Measurements from ENCODE around the gene PRLR.

Gene PRLR

DNA sequence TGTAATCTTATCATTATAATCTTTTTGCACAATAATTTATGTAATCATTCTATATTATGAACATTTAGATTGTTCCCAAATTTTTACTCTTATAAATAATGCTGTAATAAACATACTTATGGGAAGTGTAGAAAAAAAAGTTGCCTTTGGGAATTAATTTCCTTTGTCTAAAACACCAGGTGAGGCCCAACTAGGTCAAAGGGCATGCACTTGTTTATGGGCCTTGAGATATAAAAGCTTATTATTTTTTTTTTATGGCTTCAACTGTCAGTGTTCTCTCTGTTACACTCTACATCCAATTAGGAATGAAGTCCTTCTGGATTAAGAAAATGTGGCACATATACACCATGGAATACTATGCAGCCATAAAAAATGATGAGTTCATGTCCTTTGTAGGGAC, 6.5 kb upstream of the PRLR start:
- no peaks in the 10 kb centered on the region for H3K9me3 ChIP-seq (ENCODE audit: control insufficient read depth in 2 of 2, low read length in 2 of 2)
- no peak overlapping the region for H3K9ac ChIP-seq (ENCODE audit: low read depth in 1 of 2, low read length in 2 of 2)
- no peak overlapping the region for H3K27ac ChIP-seq (ENCODE audit: low read depth in 2 of 2, low read length in 2 of 2)
- H3K27me3 ChIP-seq (ENCODE audit: control insufficient read depth in 2 of 2, insufficient read depth in 2 of 2, low read length in 2 of 2): no peaks in the 10 kb centered on the region
- H3K36me3 ChIP-seq (ENCODE audit: control insufficient read depth in 2 of 2, insufficient read depth in 2 of 2, low read length in 2 of 2): no peaks in the 10 kb centered on the region
- H3K4me3 ChIP-seq (ENCODE audit: low read length in 2 of 2): no peak overlapping the region
- peaks cover 0 to 9% of the 10 kb centered on the region in 2 donors for H3K4me1 ChIP-seq (ENCODE audit: control insufficient read depth in 2 of 2, insufficient read depth in 2 of 2, low read length in 2 of 2)

DNA sequence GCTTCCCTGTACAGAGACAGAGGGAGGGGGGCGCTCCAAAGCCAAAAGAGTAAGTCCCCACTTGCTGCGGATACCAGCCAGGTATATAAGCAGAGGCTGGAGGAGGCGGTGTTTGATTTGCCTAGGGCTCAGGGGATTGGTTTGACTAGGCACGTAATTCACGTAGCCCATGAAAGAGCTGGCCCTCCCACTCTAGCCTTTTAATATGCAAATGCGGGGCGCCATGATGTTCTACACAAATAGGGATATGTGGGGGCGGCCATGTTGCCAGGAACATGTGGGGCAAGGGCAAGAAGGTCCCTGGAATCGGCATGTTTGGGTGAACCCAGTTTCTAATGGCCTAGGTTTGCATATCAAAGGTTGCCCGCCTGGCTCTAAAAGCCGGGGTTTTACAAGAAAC, 3.3 kb upstream of the PRLR start:
- Histone ChIP-seq H3K9ac (ENCODE audit: low read depth in 1 of 2, low read length in 2 of 2) (no peak overlapping the region), H3K4me3 (ENCODE audit: low read length in 2 of 2) (no peak overlapping the region), H3K27me3 (ENCODE audit: control insufficient read depth in 2 of 2, insufficient read depth in 2 of 2, low read length in 2 of 2) (peaks cover 0 to 1% of the 10 kb centered on the region in 2 donors), H3K4me1 (ENCODE audit: control insufficient read depth in 2 of 2, insufficient read depth in 2 of 2, low read length in 2 of 2) (peaks cover 7 to 14% of the 10 kb centered on the region in 2 donors), H3K27ac (ENCODE audit: low read depth in 2 of 2, low read length in 2 of 2) (no peak overlapping the region), H3K9me3 (ENCODE audit: control insufficient read depth in 2 of 2, low read length in 2 of 2) (no peaks in the 10 kb centered on the region), H3K36me3 (ENCODE audit: control insufficient read depth in 2 of 2, insufficient read depth in 2 of 2, low read length in 2 of 2) (no peaks in the 10 kb centered on the region)

DNA sequence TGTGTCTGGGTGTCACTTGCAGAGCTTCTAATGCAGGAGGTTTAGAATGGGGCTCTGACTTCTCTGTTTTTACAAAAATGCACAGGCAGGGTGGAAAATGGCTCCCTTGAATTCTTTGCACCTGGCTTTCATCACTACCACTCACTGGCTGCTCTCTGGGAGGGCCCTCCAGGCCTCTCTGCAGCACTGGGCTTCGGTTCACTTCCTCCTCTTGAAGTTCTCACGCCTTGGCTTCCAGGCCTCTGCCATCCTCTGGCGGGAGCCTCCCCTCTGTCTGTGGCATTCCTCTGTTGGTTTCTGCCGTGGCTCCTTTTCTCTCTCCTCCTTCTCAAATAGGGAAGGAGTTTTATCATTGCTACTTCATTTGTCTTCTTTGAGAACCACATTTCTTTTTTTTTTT, 2.8 kb upstream of the PRLR start:
- H3K9me3 ChIP-seq (ENCODE audit: control insufficient read depth in 2 of 2, low read length in 2 of 2): no peaks in the 10 kb centered on the region
- H3K4me3 ChIP-seq (ENCODE audit: low read length in 2 of 2): no peak overlapping the region
- H3K36me3 ChIP-seq (ENCODE audit: control insufficient read depth in 2 of 2, insufficient read depth in 2 of 2, low read length in 2 of 2): no peaks in the 10 kb centered on the region
- no peak overlapping the region for H3K9ac ChIP-seq (ENCODE audit: low read depth in 1 of 2, low read length in 2 of 2)
- H3K27ac ChIP-seq (ENCODE audit: low read depth in 2 of 2, low read length in 2 of 2): no peak overlapping the region
- H3K27me3 ChIP-seq (ENCODE audit: control insufficient read depth in 2 of 2, insufficient read depth in 2 of 2, low read length in 2 of 2): peaks cover 0 to 5% of the 10 kb centered on the region in 2 donors
- H3K4me1 ChIP-seq (ENCODE audit: control insufficient read depth in 2 of 2, insufficient read depth in 2 of 2, low read length in 2 of 2): peaks cover 9 to 11% of the 10 kb centered on the region in 2 donors

DNA sequence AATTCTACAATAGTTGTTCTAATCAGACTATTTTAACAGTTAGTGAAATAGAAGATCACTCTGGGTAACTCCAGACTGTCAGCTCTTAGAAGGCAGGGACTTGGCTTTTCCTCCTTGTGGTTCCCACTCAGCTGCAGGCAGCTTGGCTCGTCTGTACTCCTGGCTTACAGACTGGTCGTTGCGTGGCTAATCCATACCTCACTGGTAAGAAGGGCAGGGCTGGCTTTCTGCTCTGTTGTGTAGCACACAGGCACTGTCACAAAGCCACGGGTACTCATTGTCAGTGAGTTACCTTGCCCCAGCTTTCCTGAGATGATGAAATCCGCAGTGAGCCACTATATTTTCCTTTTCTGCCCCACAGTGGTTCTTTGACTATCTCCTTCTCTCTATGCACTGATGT, 1.8 kb upstream of the PRLR start:
- Histone ChIP-seq H3K4me3 (ENCODE audit: low read length in 2 of 2) (no peak overlapping the region), H3K36me3 (ENCODE audit: control insufficient read depth in 2 of 2, insufficient read depth in 2 of 2, low read length in 2 of 2) (no peaks in the 10 kb centered on the region), H3K9ac (ENCODE audit: low read depth in 1 of 2, low read length in 2 of 2) (no peak overlapping the region), H3K4me1 (ENCODE audit: control insufficient read depth in 2 of 2, insufficient read depth in 2 of 2, low read length in 2 of 2) (peaks cover 5 to 9% of the 10 kb centered on the region in 2 donors), H3K27me3 (ENCODE audit: control insufficient read depth in 2 of 2, insufficient read depth in 2 of 2, low read length in 2 of 2) (peaks cover 0 to 5% of the 10 kb centered on the region in 2 donors), H3K27ac (ENCODE audit: low read depth in 2 of 2, low read length in 2 of 2) (no peak overlapping the region), H3K9me3 (ENCODE audit: control insufficient read depth in 2 of 2, low read length in 2 of 2) (no peaks in the 10 kb centered on the region)

DNA sequence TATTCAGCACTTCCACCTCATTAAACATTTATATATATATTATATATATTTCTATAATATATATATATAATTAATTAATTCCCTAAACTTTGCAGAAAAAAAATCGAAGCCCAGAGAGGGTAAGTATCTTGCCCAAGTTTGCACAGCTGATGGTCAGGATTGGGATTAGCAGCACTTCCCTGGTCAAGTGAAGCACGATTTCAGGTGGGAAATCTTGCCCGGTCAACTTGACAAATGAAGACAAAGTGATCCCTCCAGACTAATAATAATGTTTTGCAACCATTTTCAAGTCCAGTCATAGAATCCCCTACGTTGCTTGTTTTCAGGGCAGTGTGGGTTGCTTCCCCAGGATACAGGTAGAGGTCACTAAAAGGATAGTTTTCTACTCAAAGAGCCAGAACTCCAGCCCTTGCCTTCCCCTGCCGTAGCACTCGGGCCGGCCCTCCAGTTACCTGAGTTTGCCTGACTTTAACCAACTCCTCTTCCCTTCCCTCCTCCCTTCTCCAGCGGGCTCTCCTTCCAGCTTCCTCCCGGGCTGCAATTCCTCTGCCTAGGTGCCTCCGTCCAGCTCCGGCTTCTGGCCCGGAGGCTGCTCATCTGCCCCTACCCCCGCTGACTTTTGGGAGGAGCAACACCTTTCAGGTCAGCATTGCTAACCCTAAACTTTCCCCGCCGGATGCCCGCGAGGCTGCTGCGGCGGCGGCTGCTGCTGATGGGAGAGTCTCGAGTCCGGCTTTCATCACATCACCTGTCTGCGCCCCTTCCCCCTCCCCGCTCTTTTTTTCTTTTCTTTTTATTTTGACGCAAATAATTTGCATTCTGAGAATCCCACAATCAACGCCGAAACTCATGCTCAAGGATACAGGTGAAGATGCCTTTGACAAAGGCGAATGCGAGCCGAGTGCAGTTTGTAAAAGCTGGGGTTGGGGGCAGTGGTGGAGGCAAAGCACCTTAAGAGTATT, 930 bp downstream of the PRLR start:
- Histone ChIP-seq H3K36me3 (ENCODE audit: control insufficient read depth in 2 of 2, insufficient read depth in 2 of 2, low read length in 2 of 2) (no peaks in the 10 kb centered on the region), H3K9me3 (ENCODE audit: control insufficient read depth in 2 of 2, low read length in 2 of 2) (no peaks in the 10 kb centered on the region), H3K9ac (ENCODE audit: low read depth in 1 of 2, low read length in 2 of 2) (peak overlapping the region; percentile 56 to 74), H3K27ac (ENCODE audit: low read depth in 2 of 2, low read length in 2 of 2) (peak overlapping the region; percentile 73 to 80), H3K4me3 (ENCODE audit: low read length in 2 of 2) (peak overlapping the region; percentile 68 to 77), H3K27me3 (ENCODE audit: control insufficient read depth in 2 of 2, insufficient read depth in 2 of 2, low read length in 2 of 2) (peaks cover 0 to 5% of the 10 kb centered on the region in 2 donors), H3K4me1 (ENCODE audit: control insufficient read depth in 2 of 2, insufficient read depth in 2 of 2, low read length in 2 of 2) (peaks cover 5 to 9% of the 10 kb centered on the region in 2 donors)

DNA sequence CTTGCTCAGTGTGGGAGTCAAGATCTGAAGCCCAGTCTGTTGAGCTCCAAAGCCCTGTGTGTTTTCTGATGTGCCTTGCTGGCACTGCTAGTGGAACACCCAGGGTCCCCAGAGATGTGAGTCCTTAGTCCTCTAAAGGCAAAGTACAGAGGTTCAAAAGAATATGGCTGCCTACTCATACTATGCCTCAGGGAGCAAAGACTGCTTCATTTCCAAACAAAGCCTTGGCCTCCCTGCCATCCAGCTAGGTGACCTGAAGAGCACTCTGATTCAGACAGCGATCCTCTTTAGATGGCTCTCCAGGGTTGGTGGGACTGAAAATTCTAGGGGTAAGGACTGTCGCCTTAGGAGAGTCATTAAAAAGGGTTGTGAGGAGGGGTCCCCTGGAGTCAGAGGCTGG, 2.0 kb downstream of the PRLR start:
- Histone ChIP-seq H3K4me3 (ENCODE audit: low read length in 2 of 2) (no peak overlapping the region), H3K4me1 (ENCODE audit: control insufficient read depth in 2 of 2, insufficient read depth in 2 of 2, low read length in 2 of 2) (peaks cover 8 to 9% of the 10 kb centered on the region in 2 donors), H3K36me3 (ENCODE audit: control insufficient read depth in 2 of 2, insufficient read depth in 2 of 2, low read length in 2 of 2) (no peaks in the 10 kb centered on the region), H3K9me3 (ENCODE audit: control insufficient read depth in 2 of 2, low read length in 2 of 2) (no peaks in the 10 kb centered on the region), H3K27ac (ENCODE audit: low read depth in 2 of 2, low read length in 2 of 2) (no peak overlapping the region), H3K9ac (ENCODE audit: low read depth in 1 of 2, low read length in 2 of 2) (no peak overlapping the region), H3K27me3 (ENCODE audit: control insufficient read depth in 2 of 2, insufficient read depth in 2 of 2, low read length in 2 of 2) (peaks cover 0 to 5% of the 10 kb centered on the region in 2 donors)

DNA sequence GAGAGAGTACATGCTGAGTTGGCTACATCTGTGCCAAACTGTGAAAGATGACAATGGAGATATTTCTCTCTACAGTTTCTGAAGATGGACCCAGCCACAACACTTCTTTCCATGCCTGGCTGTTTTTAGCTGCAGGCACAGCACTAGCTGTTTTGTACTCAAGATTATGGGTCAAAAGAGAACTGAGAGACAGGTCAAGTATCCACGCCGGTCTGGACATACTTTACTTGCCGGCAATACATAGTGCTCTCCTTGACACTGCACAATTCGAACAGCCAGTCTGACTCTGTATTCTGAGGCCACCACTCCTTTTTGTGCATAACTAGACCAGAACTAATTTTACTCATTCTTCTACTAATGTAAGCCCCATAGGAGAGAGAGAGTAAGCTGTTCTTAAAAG, 2.6 kb downstream of the PRLR start:
- Histone ChIP-seq H3K27ac (ENCODE audit: low read depth in 2 of 2, low read length in 2 of 2) (no peak overlapping the region), H3K9ac (ENCODE audit: low read depth in 1 of 2, low read length in 2 of 2) (no peak overlapping the region), H3K4me1 (ENCODE audit: control insufficient read depth in 2 of 2, insufficient read depth in 2 of 2, low read length in 2 of 2) (peaks cover 8 to 9% of the 10 kb centered on the region in 2 donors), H3K27me3 (ENCODE audit: control insufficient read depth in 2 of 2, insufficient read depth in 2 of 2, low read length in 2 of 2) (peaks cover 0 to 5% of the 10 kb centered on the region in 2 donors), H3K36me3 (ENCODE audit: control insufficient read depth in 2 of 2, insufficient read depth in 2 of 2, low read length in 2 of 2) (no peaks in the 10 kb centered on the region), H3K9me3 (ENCODE audit: control insufficient read depth in 2 of 2, low read length in 2 of 2) (no peaks in the 10 kb centered on the region), H3K4me3 (ENCODE audit: low read length in 2 of 2) (no peak overlapping the region)

DNA sequence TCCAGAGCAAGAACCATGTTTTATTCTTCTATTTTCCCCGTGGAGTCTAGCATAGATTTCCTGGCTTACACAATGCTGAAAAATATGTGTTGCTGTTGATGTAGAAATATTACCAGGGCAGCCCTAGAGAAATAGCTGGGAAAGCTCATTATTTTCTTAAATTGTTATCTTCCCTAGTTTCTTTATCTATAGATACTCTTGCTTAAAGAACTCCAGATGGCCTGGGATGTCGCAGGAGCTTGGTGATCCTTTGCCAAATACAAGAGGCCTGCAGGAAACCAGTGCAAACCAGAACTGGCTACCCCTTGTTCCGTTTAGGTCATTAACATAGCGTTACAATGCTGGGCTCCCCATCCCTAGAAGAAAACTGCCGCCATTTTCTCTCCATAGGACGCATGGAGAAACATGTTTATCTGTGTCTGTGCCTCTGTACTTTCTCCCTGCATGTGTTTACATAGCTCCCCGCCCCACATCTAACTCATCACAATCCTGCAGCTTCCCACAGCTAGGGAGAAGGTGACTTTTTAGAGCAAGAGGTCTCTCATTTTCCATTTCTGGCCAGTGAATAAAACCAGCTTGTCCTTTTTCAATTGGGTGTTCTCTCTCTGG, 6.4 kb downstream of the PRLR start:
- Histone ChIP-seq H3K4me3 (ENCODE audit: low read length in 2 of 2) (no peak overlapping the region), H3K27me3 (ENCODE audit: control insufficient read depth in 2 of 2, insufficient read depth in 2 of 2, low read length in 2 of 2) (peaks cover 0 to 5% of the 10 kb centered on the region in 2 donors), H3K36me3 (ENCODE audit: control insufficient read depth in 2 of 2, insufficient read depth in 2 of 2, low read length in 2 of 2) (no peaks in the 10 kb centered on the region), H3K4me1 (ENCODE audit: control insufficient read depth in 2 of 2, insufficient read depth in 2 of 2, low read length in 2 of 2) (peaks cover 2 to 4% of the 10 kb centered on the region in 2 donors), H3K27ac (ENCODE audit: low read depth in 2 of 2, low read length in 2 of 2) (no peak overlapping the region), H3K9ac (ENCODE audit: low read depth in 1 of 2, low read length in 2 of 2) (no peak overlapping the region), H3K9me3 (ENCODE audit: control insufficient read depth in 2 of 2, low read length in 2 of 2) (no peaks in the 10 kb centered on the region)

DNA sequence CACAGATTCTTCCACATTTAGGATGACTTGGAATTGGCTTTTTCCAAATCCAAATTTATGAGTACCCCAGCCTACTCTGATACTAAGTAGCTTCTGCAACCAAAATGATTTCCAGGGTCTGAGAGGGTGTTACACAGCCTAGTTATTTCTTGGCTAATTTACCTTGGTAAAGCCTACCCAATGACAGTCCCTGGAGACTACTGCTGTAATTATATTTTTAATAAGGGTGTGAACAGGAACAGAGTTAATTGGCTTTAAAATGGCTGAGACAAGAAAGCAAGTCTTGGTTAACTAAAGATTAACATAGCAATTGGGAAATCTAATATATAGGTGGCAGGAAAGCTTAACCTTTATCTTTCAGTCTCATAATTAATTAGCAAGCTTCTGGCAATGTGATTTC, 9.3 kb downstream of the PRLR start:
- Histone ChIP-seq H3K4me1 (ENCODE audit: control insufficient read depth in 2 of 2, insufficient read depth in 2 of 2, low read length in 2 of 2) (peaks cover 0 to 4% of the 10 kb centered on the region in 2 donors), H3K36me3 (ENCODE audit: control insufficient read depth in 2 of 2, insufficient read depth in 2 of 2, low read length in 2 of 2) (no peaks in the 10 kb centered on the region), H3K27ac (ENCODE audit: low read depth in 2 of 2, low read length in 2 of 2) (no peak overlapping the region), H3K9me3 (ENCODE audit: control insufficient read depth in 2 of 2, low read length in 2 of 2) (no peaks in the 10 kb centered on the region), H3K4me3 (ENCODE audit: low read length in 2 of 2) (no peak overlapping the region), H3K27me3 (ENCODE audit: control insufficient read depth in 2 of 2, insufficient read depth in 2 of 2, low read length in 2 of 2) (no peaks in the 10 kb centered on the region), H3K9ac (ENCODE audit: low read depth in 1 of 2, low read length in 2 of 2) (no peak overlapping the region)

DNA sequence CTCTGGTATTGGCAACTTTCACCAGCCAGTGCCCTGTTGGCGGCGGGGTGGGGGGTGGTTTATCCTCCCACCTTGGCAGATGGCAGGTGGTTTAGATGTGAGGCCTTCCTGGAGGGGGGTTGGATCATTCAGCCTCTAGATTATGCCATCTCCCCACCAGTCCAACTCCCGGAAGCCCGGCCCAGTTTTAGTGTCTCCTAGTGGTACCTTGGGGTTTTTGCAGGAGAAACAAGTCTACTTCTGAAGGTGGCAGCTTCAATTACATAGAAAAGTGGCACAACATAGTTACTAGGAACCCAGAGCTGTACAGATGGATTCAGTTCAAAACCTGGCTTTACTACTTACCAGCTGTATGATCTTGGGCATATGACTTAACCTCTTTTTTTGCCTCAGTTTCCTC, 11.3 kb downstream of the PRLR start:
- Histone ChIP-seq H3K27me3 (ENCODE audit: control insufficient read depth in 2 of 2, insufficient read depth in 2 of 2, low read length in 2 of 2) (no peaks in the 10 kb centered on the region), H3K9me3 (ENCODE audit: control insufficient read depth in 2 of 2, low read length in 2 of 2) (no peaks in the 10 kb centered on the region), H3K36me3 (ENCODE audit: control insufficient read depth in 2 of 2, insufficient read depth in 2 of 2, low read length in 2 of 2) (no peaks in the 10 kb centered on the region), H3K9ac (ENCODE audit: low read depth in 1 of 2, low read length in 2 of 2) (no peak overlapping the region), H3K4me3 (ENCODE audit: low read length in 2 of 2) (no peak overlapping the region), H3K4me1 (ENCODE audit: control insufficient read depth in 2 of 2, insufficient read depth in 2 of 2, low read length in 2 of 2) (peaks cover 0 to 2% of the 10 kb centered on the region in 2 donors), H3K27ac (ENCODE audit: low read depth in 2 of 2, low read length in 2 of 2) (no peak overlapping the region)

All from mucosa of rectum (tissue), 2 donors.